GM12864 (cell line): Measurements from ENCODE around the gene PKHD1.

ENCODE experiments used
- DNase-seq: peaks from one replicate; pipeline ENCODE4 v3.0.0-alpha.2; 2011; ENCODE audit warnings: low read depth
- H3K4me3 ChIP-seq: 2 replicates; pipeline ENCODE4 v1.5.1; 2011; ENCODE audit warnings: mild to moderate bottlenecking, low read depth, low read length, control low read depth
- TF ChIP-seq, protein P1 (sequence below): IDR thresholded peaks from 2 replicates; pipeline ENCODE4 v1.5.1; 2011; ENCODE audit warnings: low read depth, mild to moderate bottlenecking, moderate library complexity, low read length, control low read depth, inconsistent platforms; ENCODE audit errors: missing control alignments

PKHD1 gene

DNA sequence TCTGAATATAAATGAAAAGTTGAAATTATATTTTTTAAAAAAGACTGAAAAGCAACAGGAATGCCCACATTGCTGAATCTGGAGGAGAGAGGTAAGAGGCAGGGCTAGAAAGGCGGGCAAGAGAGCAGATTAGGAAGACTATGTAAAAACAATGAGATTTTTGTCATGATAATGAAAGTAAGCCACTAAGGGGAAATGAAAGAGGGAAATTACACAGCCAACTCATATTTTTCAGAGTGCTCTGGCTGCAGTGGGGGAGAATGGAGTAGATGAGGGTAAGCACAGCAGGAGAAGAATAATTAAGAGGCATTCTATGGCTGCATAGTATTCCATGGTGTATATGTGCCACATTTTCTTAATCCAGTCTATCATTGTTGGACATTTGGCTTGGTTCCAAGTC is 281.9 kb downstream of the PKHD1 start:
- no peak overlapping the region for H3K4me3 ChIP-seq
- no peak for DNase-seq
- TF ChIP-seq, protein P1, sequence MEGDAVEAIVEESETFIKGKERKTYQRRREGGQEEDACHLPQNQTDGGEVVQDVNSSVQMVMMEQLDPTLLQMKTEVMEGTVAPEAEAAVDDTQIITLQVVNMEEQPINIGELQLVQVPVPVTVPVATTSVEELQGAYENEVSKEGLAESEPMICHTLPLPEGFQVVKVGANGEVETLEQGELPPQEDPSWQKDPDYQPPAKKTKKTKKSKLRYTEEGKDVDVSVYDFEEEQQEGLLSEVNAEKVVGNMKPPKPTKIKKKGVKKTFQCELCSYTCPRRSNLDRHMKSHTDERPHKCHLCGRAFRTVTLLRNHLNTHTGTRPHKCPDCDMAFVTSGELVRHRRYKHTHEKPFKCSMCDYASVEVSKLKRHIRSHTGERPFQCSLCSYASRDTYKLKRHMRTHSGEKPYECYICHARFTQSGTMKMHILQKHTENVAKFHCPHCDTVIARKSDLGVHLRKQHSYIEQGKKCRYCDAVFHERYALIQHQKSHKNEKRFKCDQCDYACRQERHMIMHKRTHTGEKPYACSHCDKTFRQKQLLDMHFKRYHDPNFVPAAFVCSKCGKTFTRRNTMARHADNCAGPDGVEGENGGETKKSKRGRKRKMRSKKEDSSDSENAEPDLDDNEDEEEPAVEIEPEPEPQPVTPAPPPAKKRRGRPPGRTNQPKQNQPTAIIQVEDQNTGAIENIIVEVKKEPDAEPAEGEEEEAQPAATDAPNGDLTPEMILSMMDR: no peak

DNA sequence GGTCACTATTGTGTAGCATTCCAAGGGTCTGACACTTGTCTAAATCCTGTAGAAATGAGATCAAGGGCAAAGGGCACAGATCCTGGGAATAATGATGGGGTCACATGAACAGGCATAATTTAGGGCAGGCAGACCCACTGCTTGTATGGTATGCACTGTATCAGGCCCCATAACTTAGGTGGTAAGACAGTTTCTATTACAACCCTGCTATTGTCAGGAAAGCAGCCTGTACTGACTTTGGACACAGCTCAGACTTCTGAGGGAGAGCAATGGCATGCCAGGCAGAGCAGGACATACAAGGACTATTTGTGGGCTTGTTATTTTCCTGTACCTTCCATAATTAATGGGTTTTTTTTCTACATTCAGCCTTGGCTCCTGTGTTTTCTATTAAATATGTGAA is 286.8 kb downstream of the PKHD1 start:
- TF ChIP-seq, protein P1: no peak
- no peak overlapping the region for H3K4me3 ChIP-seq
- DNase-seq: no peak

DNA sequence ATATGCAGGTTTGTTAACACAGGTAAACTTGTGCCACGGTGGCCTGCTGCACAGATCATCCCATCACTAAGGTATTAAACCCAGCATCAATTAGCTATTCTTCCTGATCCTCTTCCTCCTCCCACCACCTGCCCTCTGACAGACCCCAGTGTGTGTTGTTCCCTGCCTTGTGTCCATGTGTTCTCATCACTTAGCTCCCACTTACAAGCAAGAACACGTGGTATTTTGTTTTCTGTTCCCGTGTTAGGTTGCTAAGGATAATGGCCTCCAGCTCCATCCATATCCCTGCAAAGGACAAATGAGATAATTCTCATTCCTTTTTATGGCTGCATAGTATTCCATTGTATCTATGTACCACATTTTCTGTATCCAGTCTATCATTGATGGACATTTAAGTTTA is 294.0 kb downstream of the PKHD1 start:
- no peak for DNase-seq
- no peak overlapping the region for H3K4me3 ChIP-seq
- TF ChIP-seq, protein P1: no peak

DNA sequence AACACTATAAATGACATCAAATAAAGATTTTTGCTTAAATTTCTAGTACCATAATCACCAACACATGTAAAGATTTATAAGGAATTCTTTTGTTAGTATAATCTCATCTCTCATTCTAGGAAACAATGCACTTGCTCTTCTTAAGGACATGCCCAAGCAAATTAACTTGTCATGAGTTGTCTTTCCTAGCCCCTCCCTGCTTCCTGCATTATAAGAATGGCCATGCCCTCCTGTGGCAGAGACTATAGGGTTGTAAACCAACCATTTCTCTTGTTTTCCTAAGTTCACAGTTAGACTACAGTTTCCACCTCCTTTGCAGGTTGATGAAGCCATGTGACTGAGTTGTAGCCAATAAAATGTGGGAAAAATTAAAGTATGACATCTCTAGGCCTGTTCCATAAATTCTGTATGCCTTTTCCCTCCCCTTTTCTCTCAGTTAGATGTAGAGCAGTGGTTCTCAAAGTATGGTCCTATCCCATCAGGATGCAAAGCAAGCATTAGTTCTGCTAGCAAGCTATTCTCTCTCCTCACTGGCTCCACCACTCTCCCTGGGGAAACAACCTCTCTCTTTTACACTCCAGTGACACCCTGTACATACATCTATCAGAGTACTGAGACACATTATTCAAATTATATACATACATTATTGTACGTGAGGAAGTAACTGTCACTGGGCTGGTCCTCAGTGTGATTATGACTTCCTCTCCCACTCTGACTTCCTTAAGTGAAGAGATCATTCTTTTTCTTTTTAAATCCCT is 295.0 kb downstream of the PKHD1 start:
- TF ChIP-seq, protein P1: no peak
- no peak overlapping the region for H3K4me3 ChIP-seq
- DNase-seq: no peak

DNA sequence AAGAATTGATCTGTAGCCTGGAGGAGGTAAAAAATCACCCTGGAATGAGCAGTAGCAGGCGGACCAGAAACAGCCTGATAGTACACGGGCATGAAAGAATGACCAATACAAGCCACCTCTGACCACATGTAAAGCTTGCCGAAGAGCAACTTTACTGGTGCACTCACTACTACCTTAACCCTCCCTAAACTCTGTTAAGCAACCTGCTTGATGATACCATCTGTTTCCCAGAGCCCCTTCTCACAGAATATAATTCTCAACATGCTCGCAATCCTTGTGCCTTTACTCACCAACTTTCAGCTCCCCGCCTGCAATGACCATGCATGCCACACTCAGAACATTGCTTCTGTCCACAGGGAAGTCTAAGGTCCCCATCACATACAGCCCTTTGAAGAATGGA is 296.5 kb downstream of the PKHD1 start:
- no peak for DNase-seq
- TF ChIP-seq, protein P1: no peak
- no peak overlapping the region for H3K4me3 ChIP-seq

DNA sequence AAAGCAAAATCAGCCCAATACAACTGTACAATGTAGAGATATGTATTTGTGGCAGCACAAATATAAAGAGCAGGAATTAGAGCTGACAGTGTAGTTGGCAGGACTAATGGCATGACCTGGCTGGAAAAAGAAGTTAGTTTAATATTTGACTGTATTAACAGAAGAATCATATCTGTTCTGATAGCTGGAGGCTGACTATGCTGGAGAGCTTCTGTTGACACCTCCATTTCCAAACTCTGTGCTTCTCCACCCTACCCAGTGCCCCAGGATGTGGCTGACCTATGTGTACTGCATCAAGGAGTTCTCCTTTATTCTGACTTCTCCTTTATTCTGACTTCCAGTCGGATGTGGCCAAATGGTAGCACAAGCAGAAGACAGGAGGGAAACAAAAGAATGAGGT is 299.3 kb downstream of the PKHD1 start:
- TF ChIP-seq, protein P1: no peak
- no peak overlapping the region for H3K4me3 ChIP-seq
- DNase-seq: no peak

DNA sequence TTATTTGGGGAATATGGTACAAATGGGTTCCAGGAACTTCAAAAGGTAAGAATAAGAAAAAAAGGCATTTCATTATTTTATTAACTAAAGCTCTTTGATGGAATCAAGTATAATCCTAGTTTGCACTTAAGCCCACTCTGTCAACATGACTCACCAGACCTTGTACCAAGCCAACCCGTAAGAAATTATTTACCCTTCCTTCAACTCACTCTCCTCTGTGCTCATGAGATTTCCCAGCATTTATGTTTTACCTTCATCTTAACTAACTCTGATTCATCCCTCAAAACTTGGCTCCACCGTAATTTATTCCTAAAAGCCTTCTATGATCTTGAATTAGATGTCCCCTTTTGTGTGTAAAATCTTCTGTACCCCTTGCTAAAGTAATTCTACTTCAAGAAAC is 308.7 kb downstream of the PKHD1 start:
- DNase-seq: no peak
- H3K4me3 ChIP-seq: no peak overlapping the region
- TF ChIP-seq, protein P1: no peak
